ENCODE measurements around the gene WIPF3.

DNA sequence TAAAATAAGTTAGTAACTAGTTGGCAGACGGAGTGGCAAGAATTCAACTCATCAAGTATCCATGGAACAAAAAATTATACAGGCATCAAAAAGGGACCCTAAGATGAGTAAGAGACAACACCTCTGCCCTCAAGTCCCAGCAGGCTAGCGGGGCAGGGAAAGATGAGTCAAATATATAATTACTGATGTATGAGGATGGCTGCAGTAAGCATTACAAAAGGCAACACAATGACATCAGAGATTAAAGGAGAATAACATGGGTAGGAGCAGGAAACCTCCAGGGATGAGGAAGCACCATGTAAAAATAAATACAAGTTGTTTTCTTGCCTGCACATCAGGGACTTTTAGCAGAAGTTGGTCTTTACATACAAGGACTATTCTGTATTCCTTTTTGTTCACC lies 133.9 kb downstream of the WIPF3 start:
- TF ChIP-seq, protein P1, sequence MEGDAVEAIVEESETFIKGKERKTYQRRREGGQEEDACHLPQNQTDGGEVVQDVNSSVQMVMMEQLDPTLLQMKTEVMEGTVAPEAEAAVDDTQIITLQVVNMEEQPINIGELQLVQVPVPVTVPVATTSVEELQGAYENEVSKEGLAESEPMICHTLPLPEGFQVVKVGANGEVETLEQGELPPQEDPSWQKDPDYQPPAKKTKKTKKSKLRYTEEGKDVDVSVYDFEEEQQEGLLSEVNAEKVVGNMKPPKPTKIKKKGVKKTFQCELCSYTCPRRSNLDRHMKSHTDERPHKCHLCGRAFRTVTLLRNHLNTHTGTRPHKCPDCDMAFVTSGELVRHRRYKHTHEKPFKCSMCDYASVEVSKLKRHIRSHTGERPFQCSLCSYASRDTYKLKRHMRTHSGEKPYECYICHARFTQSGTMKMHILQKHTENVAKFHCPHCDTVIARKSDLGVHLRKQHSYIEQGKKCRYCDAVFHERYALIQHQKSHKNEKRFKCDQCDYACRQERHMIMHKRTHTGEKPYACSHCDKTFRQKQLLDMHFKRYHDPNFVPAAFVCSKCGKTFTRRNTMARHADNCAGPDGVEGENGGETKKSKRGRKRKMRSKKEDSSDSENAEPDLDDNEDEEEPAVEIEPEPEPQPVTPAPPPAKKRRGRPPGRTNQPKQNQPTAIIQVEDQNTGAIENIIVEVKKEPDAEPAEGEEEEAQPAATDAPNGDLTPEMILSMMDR (IDR thresholded peaks at IDR 0.05 in 8 of 11, conservative IDR thresholded peaks at IDR 0.05 in 3 of 11): no peak
- no peak for TF ChIP-seq POLR2A (IDR thresholded peaks at IDR 0.05)
- no peak for TF ChIP-seq POLR2AphosphoS5 (IDR thresholded peaks at IDR 0.05)

All from spleen (tissue), 7 donors.